Body of pancreas (tissue), 4 donors: Measurements from ENCODE around the gene ACVRL1.

Experiments
- POLR2A ChIP-seq, 3 donors: fragments of 450-650 bp; IDR thresholded peaks; one replicate each; pipeline ENCODE4 v1.6.1; 2016; ENCODE audit warnings: antibody characterized with exemption in 3 of 3, mild to moderate bottlenecking in 2 of 3
- TF ChIP-seq, protein P1 (sequence below), 7 experiments: fragments of 450-650 bp in 4 of 7; fragments of 200-600 bp in 3 of 7; sonication (generic) in 3 of 7; IDR thresholded peaks; one replicate each; pipeline ENCODE4 v1.5.1; 2016 to 2019; ENCODE audit warnings: antibody characterized with exemption in 7 of 7

DNA sequence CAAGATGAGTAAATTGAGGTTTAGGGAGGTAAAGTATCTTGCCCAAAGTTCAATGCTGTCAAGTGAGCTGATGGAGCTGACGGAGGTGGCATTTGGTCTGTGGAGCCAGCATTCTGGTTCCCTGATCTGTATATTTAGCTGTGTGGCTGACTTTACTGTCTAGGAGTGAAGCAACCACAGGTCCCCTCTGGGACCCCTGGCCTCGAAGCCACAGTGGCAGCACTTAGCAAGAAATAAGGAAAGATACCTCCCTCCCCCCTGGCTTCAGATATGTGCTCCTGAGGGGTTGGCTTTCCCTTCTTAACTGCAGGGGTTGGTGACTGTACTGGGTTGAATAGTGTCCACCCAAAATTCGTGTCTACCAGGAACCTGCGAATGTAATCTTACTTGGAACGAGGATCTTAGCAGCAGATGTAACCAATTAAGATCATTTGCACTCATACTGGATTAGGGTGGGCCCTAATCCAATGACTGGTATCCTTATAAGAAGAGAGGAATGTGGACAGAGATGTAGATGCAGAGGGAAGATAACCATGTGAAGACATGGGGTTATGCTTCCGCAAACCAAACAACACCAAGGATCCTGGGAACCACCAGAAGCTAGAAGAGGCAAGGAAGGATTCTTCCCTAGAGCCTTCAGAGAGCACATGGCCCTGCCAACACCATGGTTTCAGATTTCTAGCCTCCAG lies 42.2 kb downstream of the ACVRL1 start:
- TF ChIP-seq, protein P1, sequence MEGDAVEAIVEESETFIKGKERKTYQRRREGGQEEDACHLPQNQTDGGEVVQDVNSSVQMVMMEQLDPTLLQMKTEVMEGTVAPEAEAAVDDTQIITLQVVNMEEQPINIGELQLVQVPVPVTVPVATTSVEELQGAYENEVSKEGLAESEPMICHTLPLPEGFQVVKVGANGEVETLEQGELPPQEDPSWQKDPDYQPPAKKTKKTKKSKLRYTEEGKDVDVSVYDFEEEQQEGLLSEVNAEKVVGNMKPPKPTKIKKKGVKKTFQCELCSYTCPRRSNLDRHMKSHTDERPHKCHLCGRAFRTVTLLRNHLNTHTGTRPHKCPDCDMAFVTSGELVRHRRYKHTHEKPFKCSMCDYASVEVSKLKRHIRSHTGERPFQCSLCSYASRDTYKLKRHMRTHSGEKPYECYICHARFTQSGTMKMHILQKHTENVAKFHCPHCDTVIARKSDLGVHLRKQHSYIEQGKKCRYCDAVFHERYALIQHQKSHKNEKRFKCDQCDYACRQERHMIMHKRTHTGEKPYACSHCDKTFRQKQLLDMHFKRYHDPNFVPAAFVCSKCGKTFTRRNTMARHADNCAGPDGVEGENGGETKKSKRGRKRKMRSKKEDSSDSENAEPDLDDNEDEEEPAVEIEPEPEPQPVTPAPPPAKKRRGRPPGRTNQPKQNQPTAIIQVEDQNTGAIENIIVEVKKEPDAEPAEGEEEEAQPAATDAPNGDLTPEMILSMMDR (IDR thresholded peaks at IDR 0.05): no peak
- TF ChIP-seq POLR2A (IDR thresholded peaks at IDR 0.05): no peak
